HCT116 (cell line): ENCODE results near the gene GYPA. TPM values are rescaled to one million over a fixed set of nuclear protein-coding genes. Genes with fewer than 3 reads are reported as not detected.
"Not testable (repeated sequence)": the region's sequence is repeated elsewhere in the genome, so short reads cannot be mapped to it uniquely, and the experiment has no call there.

ENCODE experiments used
- ATAC-seq: fragments of 200-7000 bp; cut with Tn5 transposase; 2 replicates; pipeline ENCODE4 v1.9.1; 2020; ENCODE audit warnings: mild to moderate bottlenecking, moderate library complexity
- BruUV-seq: library from RNA; stranded (reverse); fragments of 400-500 nt; replicated peaks from 2 replicates; lab custom pipeline; 2021; lab: Mats Ljungman, UMichigan
- CTCF ChIA-PET: fragments of 300-600 bp; sonication (Branson Sonifier 250); formaldehyde crosslinking; loops from one replicate; lab custom pipeline; 2021; ENCODE audit warnings: antibody characterized with exemption; lab: Charles Lee
- POLR2A ChIA-PET: fragments of 300-600, 350-600 bp; sonication (Branson Sonifier 250); formaldehyde crosslinking; loops from one replicate; lab custom pipeline; 2021; ENCODE audit warnings: antibody characterized with exemption; lab: Charles Lee
- RAD21 ChIA-PET, 2 experiments: fragments of 300-600 bp; sonication (Branson Sonifier 250); formaldehyde crosslinking; loops; one replicate each; lab custom pipeline; 2023; ENCODE audit warnings: low total read pairs in 2 of 2; ENCODE audit not compliant: uncharacterized antibody in 2 of 2, unreplicated experiment in 2 of 2, low non-redundant PET in 1 of 2; lab: Charles Lee
- DNase-seq: peaks from one replicate; pipeline ENCODE4 v3.0.0-alpha.2; 2010; ENCODE audit warnings: low read depth, low spot score
- H2AFZ ChIP-seq: fragments of 200-600 bp; shearing (Covaris generic), sonication (generic); 2 replicates; pipeline ENCODE4 v1.6.1; 2017; ENCODE audit warnings: low read depth, mixed run types, mixed read lengths, antibody characterized with exemption, low read length; ENCODE audit not compliant: poor library complexity, severe bottlenecking
- H3K27ac ChIP-seq: 2 replicates; pipeline ENCODE4 v1.5.1; 2012; ENCODE audit warnings: low read depth, low read length
- H3K27me3 ChIP-seq: fragments of 200-600 bp; sonication (generic); 2 replicates; pipeline ENCODE4 v1.6.1; 2016; ENCODE audit warnings: mixed run types, low read length, mixed read lengths; ENCODE audit not compliant: insufficient read depth
- H3K36me3 ChIP-seq, 2 experiments: fragments of 200-500 bp in 1 of 2; fragments of 200-600 bp in 1 of 2; sonication (Bioruptor generic) in 1 of 2; sonication (generic) in 1 of 2; 2 replicates each; pipeline versions ENCODE4 v1.5.1 to v1.6.1; 2014 to 2016; ENCODE audit warnings: low read length in 2 of 2, inconsistent platforms in 1 of 2, mixed read lengths in 1 of 2, mixed run types in 1 of 2; ENCODE audit not compliant: insufficient read depth in 2 of 2, control insufficient read depth in 1 of 2
- H3K4me1 ChIP-seq, 2 experiments: fragments of 200-600 bp in 1 of 2; sonication (generic) in 1 of 2; 2 replicates each; pipeline versions ENCODE4 v1.5.1 to v1.6.1; 2012 to 2017; ENCODE audit warnings: low read length in 2 of 2, inconsistent platforms in 1 of 2, mild to moderate bottlenecking in 1 of 2, mixed read lengths in 1 of 2, mixed run types in 1 of 2, moderate library complexity in 1 of 2; ENCODE audit not compliant: insufficient read depth in 2 of 2, control insufficient read depth in 1 of 2
- H3K4me2 ChIP-seq: fragments of 200-600 bp; sonication (generic); 2 replicates; pipeline ENCODE4 v1.6.1; 2017; ENCODE audit warnings: mixed run types, low read length, mixed read lengths
- H3K4me3 ChIP-seq, 2 experiments: fragments of 200-600 bp in 1 of 2; sonication (generic) in 1 of 2; replicated peaks in 1 of 2; 2 replicates each; pipeline ENCODE4 v1.5.1; 2011 to 2016; ENCODE audit warnings: low read length in 2 of 2, control low read depth in 1 of 2, low read depth in 1 of 2, mild to moderate bottlenecking in 1 of 2, mixed read lengths in 1 of 2, mixed run types in 1 of 2
- H3K79me2 ChIP-seq: fragments of 200-600 bp; sonication (generic); 2 replicates; pipeline ENCODE4 v1.6.1; 2017; ENCODE audit warnings: mild to moderate bottlenecking, mixed run types, low read length, moderate library complexity, mixed read lengths; ENCODE audit not compliant: insufficient read depth
- H3K9ac ChIP-seq: fragments of 200-600 bp; sonication (generic); 2 replicates; pipeline ENCODE4 v1.6.1; 2016; ENCODE audit warnings: low read length, mixed read lengths
- H3K9me2 ChIP-seq: fragments of 200-600 bp; sonication (generic), shearing (Covaris generic); 2 replicates; pipeline ENCODE4 v1.6.1; 2017; ENCODE audit warnings: mixed run types, mild to moderate bottlenecking, moderate library complexity; ENCODE audit not compliant: insufficient read depth
- H3K9me3 ChIP-seq, 2 experiments: fragments of 200-500 bp in 1 of 2; fragments of 200-600 bp in 1 of 2; sonication (Bioruptor generic) in 1 of 2; sonication (generic) in 1 of 2; 2 replicates each; pipeline ENCODE4 v1.6.1; 2014 to 2017; ENCODE audit warnings: low read length in 2 of 2, mixed read lengths in 2 of 2, inconsistent platforms in 1 of 2, low read depth in 1 of 2, mild to moderate bottlenecking in 1 of 2, mixed run types in 1 of 2, moderate library complexity in 1 of 2; ENCODE audit not compliant: control insufficient read depth in 1 of 2, insufficient read depth in 1 of 2
- H4K20me1 ChIP-seq: fragments of 200-600 bp; sonication (generic), shearing (Covaris generic); 2 replicates; pipeline ENCODE4 v1.6.1; 2017; ENCODE audit warnings: mixed run types, mild to moderate bottlenecking, moderate library complexity; ENCODE audit not compliant: insufficient read depth
- intact Hi-C: fragments of 100-400 bp; cut with micrococcal nuclease; formaldehyde crosslinking; loops from 2 replicates; pipeline ENCODE4 v1.10.0; 2022
- total RNA-seq: library from RNA; stranded (reverse); gene quantifications from one replicate; pipeline ENCODE4 v1.2.1, GENCODE V29; 2021; ENCODE audit not compliant: unreplicated experiment

GYPA gene
- total RNA-seq, 1 experiment from 2014 or later: not detected

- H2AFZ ChIP-seq, H3K36me3 ChIP-seq, intact Hi-C loops: not testable (repeated sequence)
Observed at GRCh38 chr4:144082053-144082452, 58.5 kb downstream of the GYPA start.

DNA sequence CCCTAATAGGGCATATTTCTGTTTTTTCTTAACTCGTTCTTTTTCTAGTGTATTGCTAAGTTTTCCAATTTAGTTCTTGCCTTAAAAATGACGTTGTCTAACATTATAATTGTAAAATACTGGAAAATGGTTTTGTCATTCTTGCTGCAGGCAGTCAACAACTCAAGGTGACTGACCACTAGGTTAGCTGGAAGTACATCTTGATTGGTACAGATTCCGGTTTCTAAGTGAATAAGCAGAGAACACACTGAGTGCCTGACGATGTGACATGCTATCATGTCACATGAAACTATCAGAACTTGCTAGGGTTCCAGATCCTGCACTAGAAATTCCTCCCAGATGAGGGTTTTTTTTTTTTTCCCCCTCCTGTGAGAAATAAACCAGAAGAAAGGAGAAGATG is 60.4 kb downstream of the GYPA start:
- H3K9me2 ChIP-seq, H3K9me3 ChIP-seq, CTCF ChIA-PET, H2AFZ ChIP-seq, H3K9ac ChIP-seq, H3K27ac ChIP-seq, H3K79me2 ChIP-seq, ATAC-seq, H3K4me1 ChIP-seq, BruUV-seq, POLR2A ChIA-PET, H3K36me3 ChIP-seq, DNase-seq, H4K20me1 ChIP-seq, H3K4me2 ChIP-seq, H3K27me3 ChIP-seq, RAD21 ChIA-PET, intact Hi-C loops, H3K4me3 ChIP-seq: not testable (repeated sequence)

More at GRCh38 chr4:144082053-144082452, 58.5 kb downstream of the GYPA start:
- ATAC-seq, BruUV-seq, POLR2A ChIA-PET, H3K9ac ChIP-seq, H3K4me2 ChIP-seq, H3K4me1 ChIP-seq, H3K9me2 ChIP-seq, H3K9me3 ChIP-seq, DNase-seq, H3K27ac ChIP-seq, H3K4me3 ChIP-seq, H4K20me1 ChIP-seq, RAD21 ChIA-PET, H3K79me2 ChIP-seq, CTCF ChIA-PET, H3K27me3 ChIP-seq: not testable (repeated sequence)

DNA sequence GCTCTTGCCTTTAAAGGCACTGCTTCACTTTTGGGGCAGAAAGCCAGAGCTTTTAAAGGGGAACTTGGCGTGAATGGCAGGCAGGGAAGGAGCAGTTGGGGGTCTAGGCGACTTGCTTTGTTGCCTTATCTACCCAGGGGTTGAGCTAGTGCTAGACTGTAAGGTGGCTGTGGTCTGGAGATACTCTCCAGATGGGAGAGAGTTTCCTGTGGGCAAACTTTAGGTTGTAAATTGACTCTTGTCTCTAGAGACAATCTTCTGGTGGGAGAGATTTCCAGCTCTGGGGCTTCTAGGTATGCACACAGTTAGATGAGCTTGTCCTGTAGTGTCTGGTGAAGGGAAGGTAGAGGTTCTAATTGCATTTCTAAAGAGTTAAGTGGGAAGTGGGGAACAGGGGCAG is 61.8 kb downstream of the GYPA start:
- H3K4me2 ChIP-seq, H3K9me3 ChIP-seq, CTCF ChIA-PET, DNase-seq, RAD21 ChIA-PET, H4K20me1 ChIP-seq, H2AFZ ChIP-seq, ATAC-seq, H3K36me3 ChIP-seq, BruUV-seq, H3K4me1 ChIP-seq, POLR2A ChIA-PET, H3K27ac ChIP-seq, H3K4me3 ChIP-seq, H3K9ac ChIP-seq, H3K79me2 ChIP-seq, intact Hi-C loops, H3K9me2 ChIP-seq, H3K27me3 ChIP-seq: not testable (repeated sequence)

DNA sequence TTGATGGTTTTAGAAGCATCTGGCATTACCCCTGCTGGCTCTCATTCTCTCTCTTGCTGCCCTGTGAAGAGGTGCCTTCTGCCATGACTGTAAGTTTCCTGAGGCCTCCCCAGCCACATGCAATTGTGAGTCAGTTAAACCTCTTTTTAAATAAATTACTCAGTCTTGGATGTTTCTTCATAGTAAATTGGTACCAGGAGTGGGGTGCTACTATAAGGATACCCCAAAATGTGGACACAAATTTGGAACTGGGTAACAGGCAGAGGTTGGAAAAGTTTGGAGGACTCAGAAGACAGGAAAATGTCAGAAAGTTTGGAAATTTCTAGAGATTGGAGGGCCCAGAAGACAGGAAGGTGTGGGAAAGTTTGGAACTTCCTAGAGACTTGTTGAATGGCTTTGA is 79.0 kb downstream of the GYPA start:
- H3K9ac ChIP-seq, ATAC-seq, H3K4me2 ChIP-seq, H3K9me2 ChIP-seq, H3K27ac ChIP-seq, H3K79me2 ChIP-seq, CTCF ChIA-PET, H3K27me3 ChIP-seq, H4K20me1 ChIP-seq, BruUV-seq, H3K4me1 ChIP-seq, RAD21 ChIA-PET, H3K36me3 ChIP-seq, intact Hi-C loops, DNase-seq, H3K4me3 ChIP-seq, H3K9me3 ChIP-seq, POLR2A ChIA-PET, H2AFZ ChIP-seq: not testable (repeated sequence)
